ENCODE data around the gene INO80B.
"Not testable (repeated sequence)": the region's sequence is repeated elsewhere in the genome, so short reads cannot be mapped to it uniquely, and the experiment has no call there.

Gene INO80B

GRCh38 chr2:74454654-74455511 lies at the start of gene INO80B:
TSS of gene INO80B (plus strand) at chr2:74455087. CDS start at chr2:74455117, 30 bp downstream.
- peak; percentile 97 for DNase-seq (ENCODE audit: low read depth)

GRCh38 chr2:74406035-74406434 lies 48.9 kb upstream of the INO80B start:
- DNase-seq (ENCODE audit: low read depth), result no peak

- DNase-seq (ENCODE audit: low read depth), result no peak
Measured at GRCh38 chr2:74407682-74408081, 47.2 kb upstream of the INO80B start.

GRCh38 chr2:74413001-74413698 lies 41.7 kb upstream of the INO80B start:
- DNase-seq (ENCODE audit: low read depth), result no peak

GRCh38 chr2:74414441-74414840 lies 40.4 kb upstream of the INO80B start:
- DNase-seq (ENCODE audit: low read depth), result no peak

- no peak for DNase-seq (ENCODE audit: low read depth)
Measured at GRCh38 chr2:74414881-74415761, 39.8 kb upstream of the INO80B start.

- DNase-seq (ENCODE audit: low read depth), result no peak
Measured at GRCh38 chr2:74415762-74416395, 39.0 kb upstream of the INO80B start.

GRCh38 chr2:74416778-74417177 lies 38.1 kb upstream of the INO80B start:
- no peak for DNase-seq (ENCODE audit: low read depth)

GRCh38 chr2:74417197-74417596 lies 37.7 kb upstream of the INO80B start:
- DNase-seq (ENCODE audit: low read depth), result no peak

GRCh38 chr2:74417763-74418162 lies 37.1 kb upstream of the INO80B start:
- DNase-seq (ENCODE audit: low read depth), result no peak

- no peak for DNase-seq (ENCODE audit: low read depth)
Measured at GRCh38 chr2:74418312-74418711, 36.6 kb upstream of the INO80B start.

GRCh38 chr2:74419345-74419744 lies 35.5 kb upstream of the INO80B start:
- no peak for DNase-seq (ENCODE audit: low read depth)

GRCh38 chr2:74420006-74420405 lies 34.9 kb upstream of the INO80B start:
- no peak for DNase-seq (ENCODE audit: low read depth)

- not testable (repeated sequence) for DNase-seq (ENCODE audit: low read depth)
Measured at GRCh38 chr2:74420443-74421103, 34.3 kb upstream of the INO80B start.

GRCh38 chr2:74421221-74421870 lies 33.5 kb upstream of the INO80B start, which contains the start of the genes C2orf81 and WDR54:
TSS of gene C2orf81 (minus strand) at chr2:74421619. CDS start at chr2:74421560, 59 bp downstream.
TSS of gene WDR54 (plus strand) at chr2:74421730. CDS start at chr2:74422154, 424 bp downstream.
- peak; percentile 78 for DNase-seq (ENCODE audit: low read depth)

GRCh38 chr2:74423231-74424095 lies 31.4 kb upstream of the INO80B start:
- no peak for DNase-seq (ENCODE audit: low read depth)

- DNase-seq (ENCODE audit: low read depth), result no peak
Measured at GRCh38 chr2:74424139-74424992, 30.5 kb upstream of the INO80B start.

- no peak for DNase-seq (ENCODE audit: low read depth)
Measured at GRCh38 chr2:74424995-74425406, 29.9 kb upstream of the INO80B start.

GRCh38 chr2:74425523-74425922 lies 29.4 kb upstream of the INO80B start:
- DNase-seq (ENCODE audit: low read depth), result no peak

Data from stimulated activated CD8-positive, alpha-beta memory T cell treated with anti-CD3 and anti-CD28 coated beads, Interleukin-15, amount 100 ng/mL, for 1 hour (primary cell).